ENCODE measurements around the gene RANBP10.

- TF ChIP-seq CTCF (CRISPR knock-in tag; IDR thresholded peaks at IDR 0.05) = no peak
- TF ChIP-seq ZNF180 (CRISPR knock-in tag; IDR thresholded peaks at IDR 0.05; ENCODE audit: borderline replicate concordance, low read depth) = no peak
- no peak for TF ChIP-seq TCF7L2 (IDR thresholded peaks at IDR 0.05; ENCODE audit: low read depth, low read length)
- TF ChIP-seq NCOA5 (CRISPR knock-in tag; IDR thresholded peaks at IDR 0.05) = no peak
- TF ChIP-seq, protein P1, sequence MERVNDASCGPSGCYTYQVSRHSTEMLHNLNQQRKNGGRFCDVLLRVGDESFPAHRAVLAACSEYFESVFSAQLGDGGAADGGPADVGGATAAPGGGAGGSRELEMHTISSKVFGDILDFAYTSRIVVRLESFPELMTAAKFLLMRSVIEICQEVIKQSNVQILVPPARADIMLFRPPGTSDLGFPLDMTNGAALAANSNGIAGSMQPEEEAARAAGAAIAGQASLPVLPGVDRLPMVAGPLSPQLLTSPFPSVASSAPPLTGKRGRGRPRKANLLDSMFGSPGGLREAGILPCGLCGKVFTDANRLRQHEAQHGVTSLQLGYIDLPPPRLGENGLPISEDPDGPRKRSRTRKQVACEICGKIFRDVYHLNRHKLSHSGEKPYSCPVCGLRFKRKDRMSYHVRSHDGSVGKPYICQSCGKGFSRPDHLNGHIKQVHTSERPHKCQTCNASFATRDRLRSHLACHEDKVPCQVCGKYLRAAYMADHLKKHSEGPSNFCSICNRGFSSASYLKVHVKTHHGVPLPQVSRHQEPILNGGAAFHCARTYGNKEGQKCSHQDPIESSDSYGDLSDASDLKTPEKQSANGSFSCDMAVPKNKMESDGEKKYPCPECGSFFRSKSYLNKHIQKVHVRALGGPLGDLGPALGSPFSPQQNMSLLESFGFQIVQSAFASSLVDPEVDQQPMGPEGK (CRISPR knock-in tag; IDR thresholded peaks at IDR 0.05) = no peak
- TF ChIP-seq, protein P2, sequence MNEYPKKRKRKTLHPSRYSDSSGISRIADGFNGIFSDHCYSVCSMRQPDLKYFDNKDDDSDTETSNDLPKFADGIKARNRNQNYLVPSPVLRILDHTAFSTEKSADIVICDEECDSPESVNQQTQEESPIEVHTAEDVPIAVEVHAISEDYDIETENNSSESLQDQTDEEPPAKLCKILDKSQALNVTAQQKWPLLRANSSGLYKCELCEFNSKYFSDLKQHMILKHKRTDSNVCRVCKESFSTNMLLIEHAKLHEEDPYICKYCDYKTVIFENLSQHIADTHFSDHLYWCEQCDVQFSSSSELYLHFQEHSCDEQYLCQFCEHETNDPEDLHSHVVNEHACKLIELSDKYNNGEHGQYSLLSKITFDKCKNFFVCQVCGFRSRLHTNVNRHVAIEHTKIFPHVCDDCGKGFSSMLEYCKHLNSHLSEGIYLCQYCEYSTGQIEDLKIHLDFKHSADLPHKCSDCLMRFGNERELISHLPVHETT (CRISPR knock-in tag; conservative IDR thresholded peaks at IDR 0.05) = no peak
- no peak for TF ChIP-seq MYC (CRISPR knock-in tag; IDR thresholded peaks at IDR 0.05; ENCODE audit: borderline replicate concordance)
- no peak for TF ChIP-seq BCLAF1 (IDR thresholded peaks at IDR 0.05)
- TF ChIP-seq SMYD3 (CRISPR knock-in tag; IDR thresholded peaks at IDR 0.05) = no peak
- no peak for TF ChIP-seq NFIC (IDR thresholded peaks at IDR 0.05; ENCODE audit: low read length)
- TF ChIP-seq ZFP91 (CRISPR knock-in tag; IDR thresholded peaks at IDR 0.05; ENCODE audit: borderline replicate concordance) = no peak
- no peak for TF ChIP-seq NFKB2 (CRISPR knock-in tag; IDR thresholded peaks at IDR 0.05; ENCODE audit: borderline replicate concordance)
- TF ChIP-seq ZNF768 (CRISPR knock-in tag; IDR thresholded peaks at IDR 0.05) = no peak
- TF ChIP-seq NR3C1 (CRISPR knock-in tag; IDR thresholded peaks at IDR 0.05) = no peak
These were observed 18.8 kb upstream of the RANBP10 start for GRCh38 chr16:67825119-67825518.

All from HepG2 (cell line).